GM19463 (cell line): ENCODE data around the gene SNX10.

Source experiments
- ATAC-seq: cut with Tn5 transposase; IDR thresholded peaks from one replicate; pipeline ENCODE4 v1.9.1; 2021; ENCODE audit warnings: mild to moderate bottlenecking, moderate library complexity; ENCODE audit not compliant: unreplicated experiment

SNX10 gene

DNA sequence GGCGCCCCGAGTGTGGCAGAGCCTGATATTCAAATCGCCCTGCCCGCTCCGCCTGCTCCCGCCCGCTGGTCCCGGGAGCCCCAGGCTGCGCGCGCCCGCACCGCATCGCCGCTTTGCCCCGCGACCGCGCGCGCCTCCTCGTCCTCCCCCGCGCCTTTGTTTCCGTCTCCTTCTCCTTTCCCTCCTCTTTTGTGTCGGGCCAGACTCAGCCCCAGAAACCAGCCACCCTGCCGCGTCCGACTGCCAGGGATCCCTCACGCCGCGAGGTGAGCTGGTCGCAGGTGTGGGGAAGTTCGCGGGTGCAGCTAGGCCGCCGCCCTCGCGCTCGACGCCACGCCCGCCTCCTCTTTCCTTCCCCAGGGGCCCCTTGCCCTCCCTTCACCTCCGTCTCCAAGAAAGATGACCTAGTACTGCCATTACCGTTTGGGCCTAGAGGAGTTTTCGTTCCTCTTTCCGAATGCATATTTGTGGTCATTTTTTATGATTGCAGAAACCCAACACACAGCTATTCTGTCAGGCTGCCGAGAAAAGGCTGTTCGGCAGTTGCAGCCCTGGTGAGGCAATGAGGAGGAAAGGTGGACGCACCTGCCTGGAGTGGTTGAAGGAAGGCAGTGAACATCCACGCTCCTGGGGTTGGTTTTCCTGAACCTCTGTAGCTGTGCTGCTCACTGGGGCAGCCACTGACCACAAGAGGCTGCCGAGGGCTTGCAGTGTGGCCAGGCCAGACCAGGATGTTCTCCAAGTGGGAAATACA lies 107.3 kb downstream of the SNX10 start:
- peak; percentile 79 for ATAC-seq

GRCh38 chr7:26399736-26400135 lies 108.1 kb downstream of the SNX10 start:
- ATAC-seq = no peak

DNA sequence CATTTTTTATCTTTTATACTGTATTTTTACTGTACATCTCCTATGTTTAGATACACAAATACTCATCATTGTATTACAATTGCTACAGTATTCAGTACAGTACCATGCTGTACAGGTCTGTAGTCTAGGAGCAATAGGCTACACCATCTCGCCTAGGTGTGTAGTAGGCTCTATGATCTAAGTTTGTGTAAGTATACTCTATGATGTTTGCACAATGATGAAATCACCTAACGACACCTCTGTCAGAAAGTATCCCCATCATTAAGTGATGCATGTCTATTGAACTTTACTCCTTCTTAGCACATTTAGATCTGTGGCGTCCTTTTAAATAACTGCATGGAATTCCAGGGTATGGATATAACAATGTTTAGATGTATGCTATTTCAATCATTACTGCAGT lies 112.0 kb downstream of the SNX10 start:
- no peak for ATAC-seq

DNA sequence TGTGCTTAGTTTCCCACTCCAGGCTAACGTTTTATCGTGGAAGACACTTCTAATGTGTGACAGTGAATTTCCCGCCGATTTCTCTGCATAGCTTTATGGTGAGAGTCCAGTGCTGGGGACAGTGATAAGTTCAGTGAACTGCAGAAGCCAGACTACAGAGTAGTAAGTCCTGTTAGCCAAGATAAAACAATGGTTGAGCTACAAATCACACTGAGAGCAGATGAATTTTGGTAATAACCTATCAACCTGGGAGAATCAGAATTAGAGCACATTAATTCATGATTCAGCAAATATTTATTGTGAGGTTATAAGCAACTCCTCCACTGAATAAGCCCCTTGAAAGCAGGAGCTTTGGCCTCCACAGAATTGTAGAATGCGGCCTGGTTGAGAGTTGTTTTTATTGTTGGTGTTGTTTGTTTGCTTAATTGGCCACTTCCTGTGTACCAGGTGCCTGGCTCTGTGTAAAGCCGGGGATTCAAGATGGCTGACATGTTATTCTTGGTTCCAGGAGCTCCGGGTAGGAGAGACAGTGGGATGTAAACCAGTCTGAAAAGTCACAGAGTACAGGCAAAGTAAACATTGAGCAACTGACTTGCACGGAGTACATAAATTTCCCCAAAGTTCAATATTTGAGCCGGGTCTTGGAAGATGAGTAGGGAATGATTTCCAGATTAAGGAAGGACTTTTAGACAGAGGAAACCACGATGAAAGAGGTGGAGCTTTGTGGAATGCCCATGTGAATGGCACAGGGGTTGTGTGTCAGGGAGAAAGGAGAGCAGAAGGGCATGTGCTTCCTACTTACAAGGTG lies 112.7 kb downstream of the SNX10 start:
- ATAC-seq = no peak

DNA sequence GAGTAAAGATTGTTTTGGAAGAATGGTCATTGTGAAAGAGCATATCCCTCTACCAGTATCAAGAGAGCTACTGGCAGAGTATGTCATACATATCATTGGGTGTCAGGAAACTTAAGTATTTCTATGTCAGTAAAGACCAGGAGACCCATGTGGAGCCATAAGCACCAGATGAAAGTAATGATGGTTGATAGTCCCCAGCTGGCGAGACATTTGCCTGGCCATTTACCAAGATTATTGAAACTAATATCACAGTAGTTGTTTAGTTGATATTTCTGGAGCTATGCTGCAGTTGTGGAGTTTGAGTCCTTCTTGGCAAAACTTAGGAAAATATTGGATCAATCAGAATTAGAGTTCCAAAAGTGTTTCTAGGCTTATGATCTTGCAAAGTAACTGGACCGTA lies 114.8 kb downstream of the SNX10 start:
- no peak for ATAC-seq

DNA sequence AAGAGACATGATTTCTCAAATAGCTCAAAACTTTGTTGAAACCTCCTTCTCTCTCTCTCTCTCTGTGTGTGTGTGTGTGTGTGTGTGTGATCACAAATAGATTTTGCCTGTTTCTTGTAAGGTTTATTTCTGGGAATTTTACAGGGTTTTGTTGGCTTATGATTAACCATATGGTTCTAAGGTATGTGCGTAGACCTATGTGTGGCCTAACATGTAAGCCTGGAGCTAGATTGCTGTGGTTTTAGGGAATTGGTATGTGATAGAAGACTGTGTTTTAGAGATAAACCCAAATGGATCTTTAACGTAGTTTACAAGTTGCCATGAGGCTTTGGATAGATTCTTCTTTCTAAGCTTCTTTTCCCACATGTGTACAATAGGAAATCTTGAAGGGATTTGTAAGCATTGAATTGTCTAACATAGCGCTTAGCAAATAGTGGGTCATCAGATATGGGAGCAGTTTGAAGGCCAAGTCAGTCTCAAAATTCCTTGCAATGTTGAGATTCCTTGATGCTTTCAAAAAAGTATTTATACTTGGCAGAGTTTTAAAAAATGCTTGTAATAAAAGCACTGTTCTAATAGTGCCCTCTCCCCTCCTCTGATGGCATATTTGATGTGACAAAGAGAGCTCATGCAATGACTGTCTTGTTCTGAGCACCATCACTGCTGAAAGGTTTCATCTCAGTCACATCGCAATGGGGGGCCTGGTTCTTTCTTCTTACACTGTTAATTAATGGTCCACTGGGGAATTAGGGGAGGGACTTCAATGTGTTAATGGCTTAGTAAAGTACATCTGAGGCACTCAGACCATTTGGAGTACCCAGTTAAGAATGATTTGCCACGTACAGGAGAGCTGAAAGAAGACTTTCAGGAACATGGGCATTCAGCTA lies 118.2 kb downstream of the SNX10 start:
- ATAC-seq = no peak

DNA sequence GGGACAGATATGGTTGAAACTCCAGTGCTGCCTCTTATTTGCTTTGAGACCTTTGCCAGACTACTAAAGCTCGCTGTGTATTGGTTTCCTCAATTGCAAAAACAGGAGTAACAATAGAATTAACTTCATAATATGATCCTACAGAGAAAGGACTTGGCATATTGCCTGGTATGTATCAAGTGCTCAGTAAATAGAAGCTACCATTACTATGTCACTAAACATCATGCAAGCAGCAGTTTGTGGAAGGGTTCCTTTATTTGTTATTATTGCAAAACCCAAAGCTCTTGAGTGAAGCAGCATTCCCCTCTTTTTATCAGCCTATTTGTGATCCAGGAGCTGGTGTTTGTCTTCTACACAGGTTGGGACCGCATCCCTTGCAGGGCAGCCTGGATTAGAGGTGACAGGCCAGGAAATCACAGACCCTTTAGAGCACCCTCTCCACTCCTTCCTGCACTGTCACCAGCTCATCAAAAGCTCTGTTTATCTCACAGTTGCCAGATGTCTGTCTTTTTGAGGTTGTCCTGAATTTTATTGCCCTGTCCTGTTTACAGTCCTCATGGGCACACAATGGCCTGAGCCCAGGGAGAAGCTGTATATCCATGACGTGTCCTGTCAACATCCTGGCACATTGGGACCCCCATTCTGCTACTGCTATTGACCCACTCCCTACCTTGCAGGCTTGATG lies 121.5 kb downstream of the SNX10 start:
- ATAC-seq = no peak

- no peak for ATAC-seq
These were observed 124.3 kb downstream of the SNX10 start for GRCh38 chr7:26416004-26416403.

DNA sequence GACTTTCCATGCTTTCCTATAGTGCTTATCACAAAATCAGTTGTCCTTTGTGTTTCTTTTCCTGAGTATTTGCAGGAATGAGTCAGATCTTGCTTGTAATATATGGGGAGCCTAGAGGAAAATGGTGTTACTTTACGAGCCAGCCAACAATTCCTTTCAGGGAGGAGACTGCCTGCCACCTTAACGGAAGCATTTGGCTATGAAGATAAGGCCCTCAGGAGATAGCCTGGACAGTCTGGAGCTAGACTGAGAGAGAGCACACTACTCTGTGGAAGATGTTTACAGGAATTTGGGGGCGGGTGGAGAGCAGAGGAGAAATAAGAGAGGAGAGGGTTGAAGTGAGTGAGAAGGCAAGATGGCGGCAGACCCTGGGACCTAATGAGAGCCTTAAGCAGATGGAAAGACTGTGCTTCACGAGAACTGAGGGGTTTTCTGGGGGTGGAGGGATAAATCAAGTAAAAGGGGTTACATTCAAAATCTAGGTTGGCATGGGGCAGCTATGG lies 126.3 kb downstream of the SNX10 start:
- no peak for ATAC-seq

DNA sequence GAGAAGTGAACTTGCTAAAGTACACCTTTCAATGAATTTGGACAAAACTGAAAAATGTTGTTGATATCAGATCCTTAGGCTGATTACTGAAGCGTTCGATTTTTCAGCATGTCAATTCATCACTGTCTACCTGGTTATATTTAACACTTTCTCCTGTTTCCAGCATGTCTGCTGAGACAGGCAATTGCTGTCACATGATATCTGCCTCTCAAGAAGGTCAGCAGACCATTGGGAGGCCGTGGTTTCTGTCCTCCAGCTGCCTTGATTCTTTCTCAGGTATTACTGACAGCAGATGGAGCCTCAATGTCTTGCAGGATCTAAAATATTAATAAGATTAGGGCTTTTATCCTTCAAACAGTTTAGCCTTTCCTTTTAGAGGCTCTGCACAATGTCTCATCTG lies 127.5 kb downstream of the SNX10 start:
- no peak for ATAC-seq

- ATAC-seq = no peak
These were observed 128.9 kb downstream of the SNX10 start for GRCh38 chr7:26420422-26421019.

- ATAC-seq = no peak
These were observed 131.1 kb downstream of the SNX10 start for GRCh38 chr7:26422761-26423160.

DNA sequence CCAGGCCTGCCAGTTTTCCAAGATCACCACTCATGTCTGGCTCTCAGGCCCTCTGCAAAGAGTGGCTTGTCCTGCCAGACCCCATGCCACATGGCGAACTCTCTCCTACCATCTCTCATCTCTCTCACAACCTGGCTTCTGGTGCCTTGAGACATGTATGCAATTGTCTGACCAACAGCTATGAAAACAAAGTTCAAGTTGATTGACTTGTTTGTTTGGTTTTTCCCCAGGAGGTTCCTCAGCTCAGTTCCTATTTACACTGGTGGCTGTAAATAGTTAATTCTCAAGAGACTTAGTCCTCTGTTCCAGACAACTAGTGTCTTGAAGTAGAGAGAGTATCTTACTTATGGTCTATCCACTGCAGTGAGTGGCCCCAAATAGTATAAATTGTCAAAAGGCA lies 131.8 kb downstream of the SNX10 start:
- no peak for ATAC-seq
